Mononuclear cell (primary cell): ENCODE data around the gene HNRNPM. TPM values are rescaled to one million over a fixed set of nuclear protein-coding genes. Genes with fewer than 3 reads are reported as not detected.

Source experiments
- H3K27me3 ChIP-seq: 2 replicates; pipeline ENCODE4 v1.6.0; 2011; ENCODE audit warnings: low read length, control low read depth; ENCODE audit not compliant: insufficient read depth
- H3K4me1 ChIP-seq: 2 replicates; pipeline ENCODE4 v1.5.1; 2011; ENCODE audit warnings: mild to moderate bottlenecking, low read length, control low read depth; ENCODE audit not compliant: insufficient read depth
- H3K4me3 ChIP-seq: 2 replicates; pipeline ENCODE4 v1.5.1; 2011; ENCODE audit warnings: mild to moderate bottlenecking, low read length, moderate library complexity
- H3K9me3 ChIP-seq: 2 replicates; pipeline ENCODE4 v1.5.1; 2011; ENCODE audit warnings: low read depth, mild to moderate bottlenecking, control low read depth, low read length
- total RNA-seq: library from RNA; depleted of rRNA; stranded (reverse); fragments of >200 nt; gene quantifications from one replicate; pipeline ENCODE4 v1.2.3, GENCODE V29; 2012

HNRNPM gene
- total RNA-seq, 1 donor: 104 TPM

DNA sequence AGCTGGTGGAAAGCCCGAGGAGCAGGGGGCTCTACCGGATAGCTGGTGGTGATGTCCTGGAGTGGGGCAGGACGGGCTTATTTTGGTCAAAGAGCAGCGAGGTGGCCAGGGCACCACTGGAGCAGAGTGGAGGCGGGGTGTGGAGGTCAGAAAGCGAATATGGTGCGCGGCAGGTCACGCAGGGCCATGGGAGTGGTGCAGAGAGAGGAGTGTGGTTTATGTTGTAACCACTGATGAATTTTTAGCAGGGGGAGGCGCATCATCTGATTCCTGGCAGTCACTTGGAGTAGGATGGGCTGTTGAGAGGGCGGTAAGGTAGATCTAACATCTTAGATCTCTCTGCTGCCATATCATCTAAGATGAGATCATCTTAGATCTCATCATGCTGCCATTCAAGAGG is 70.5 kb downstream of the HNRNPM start:
- H3K4me3 ChIP-seq: no peak overlapping the region

DNA sequence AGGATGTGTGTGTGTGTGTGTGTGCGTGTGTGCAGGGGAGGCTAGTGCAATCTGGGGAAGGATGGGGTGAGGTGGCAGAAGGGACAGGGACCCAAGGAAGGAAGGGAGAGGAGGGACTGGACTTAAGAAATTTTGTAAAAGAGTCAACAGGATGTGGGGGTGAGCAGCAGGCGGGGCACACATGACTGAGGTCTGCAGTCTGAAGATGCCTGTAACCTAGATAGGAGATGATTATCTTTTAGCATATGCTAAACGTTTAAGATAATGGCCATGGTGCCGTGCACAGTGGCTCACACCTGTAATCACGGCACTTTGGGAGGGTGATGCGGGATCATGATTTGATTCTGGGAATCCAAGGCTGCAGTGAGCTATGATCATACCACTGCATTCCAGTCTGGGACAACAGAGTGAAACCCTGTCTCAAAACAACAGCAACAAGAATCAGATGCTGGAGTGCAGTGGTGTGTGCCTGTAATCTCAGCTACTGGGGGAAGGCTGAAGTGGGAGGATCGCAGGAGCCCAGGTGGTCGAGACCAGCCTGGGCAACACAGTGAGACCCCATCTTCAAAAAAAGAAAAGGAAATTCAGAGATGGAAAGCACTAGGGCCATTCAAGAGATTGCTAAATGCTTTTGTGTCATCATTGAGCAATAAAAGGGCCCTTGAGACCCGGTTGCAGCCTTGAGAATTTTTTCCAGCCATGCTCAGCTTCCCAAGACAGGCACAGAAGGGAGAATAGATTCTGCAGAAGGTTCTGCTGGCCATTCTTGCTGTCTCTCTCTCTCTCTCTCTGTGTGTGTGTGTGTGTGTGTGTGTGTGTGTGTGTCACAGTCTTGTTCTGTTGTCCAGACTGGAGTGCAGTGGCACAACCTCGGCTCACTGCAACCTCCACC is 73.0 kb downstream of the HNRNPM start:
- peaks cover 81% of the 10 kb centered on the region for H3K4me1 ChIP-seq

More for the DNA sequence above, 70.5 kb downstream of the HNRNPM start:
- peaks cover 80% of the 10 kb centered on the region for H3K4me1 ChIP-seq
- H3K9me3 ChIP-seq: no peaks in the 10 kb centered on the region
- no peaks in the 10 kb centered on the region for H3K27me3 ChIP-seq

DNA sequence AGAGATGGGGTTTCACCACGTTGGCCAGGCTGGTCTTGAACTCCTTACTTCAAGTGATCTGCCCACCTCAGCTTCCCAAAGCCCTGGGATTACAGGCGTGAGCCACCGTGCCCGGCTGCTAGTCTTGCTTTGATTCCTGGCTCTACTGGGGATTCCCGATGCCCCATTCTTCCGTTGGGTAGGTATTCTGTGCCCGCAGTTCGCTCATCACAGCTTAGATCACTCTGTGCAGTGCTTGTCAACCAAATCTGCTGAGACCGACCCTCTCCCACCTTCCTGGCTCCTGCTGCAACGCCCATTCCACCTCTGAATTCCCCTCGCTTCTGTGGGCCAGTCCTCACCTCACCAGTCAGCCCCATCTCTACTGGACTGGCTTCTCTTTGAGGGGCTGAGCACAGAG is 73.8 kb downstream of the HNRNPM start:
- Histone ChIP-seq H3K9me3 (no peaks in the 10 kb centered on the region), H3K27me3 (no peaks in the 10 kb centered on the region), H3K4me1 (peaks cover 73% of the 10 kb centered on the region), H3K4me3 (no peak overlapping the region)

More for the DNA sequence above, 73.0 kb downstream of the HNRNPM start:
- H3K27me3 ChIP-seq: no peaks in the 10 kb centered on the region
- no peak overlapping the region for H3K4me3 ChIP-seq
- H3K9me3 ChIP-seq: no peaks in the 10 kb centered on the region

DNA sequence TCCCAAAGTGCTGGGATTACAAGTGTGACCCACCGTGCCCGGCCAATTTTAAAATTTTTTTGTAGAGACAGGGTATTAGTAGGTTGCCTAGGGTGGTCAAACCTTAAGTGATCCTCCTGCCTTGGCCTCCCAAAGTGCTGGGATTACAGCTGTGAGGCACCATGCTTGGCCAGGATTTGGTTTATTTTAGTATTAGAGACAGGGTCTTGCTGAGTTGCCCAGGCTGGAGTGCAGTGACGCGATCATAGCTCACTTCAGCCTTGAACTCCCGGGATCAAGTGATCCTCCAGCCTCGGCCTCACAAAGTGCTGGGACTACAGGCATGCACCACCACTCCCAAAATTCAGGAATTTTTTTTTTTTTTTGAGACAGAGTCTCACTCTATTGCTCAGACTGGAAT is 74.6 kb downstream of the HNRNPM start:
- Histone ChIP-seq H3K4me3 (no peak overlapping the region), H3K9me3 (no peaks in the 10 kb centered on the region), H3K4me1 (peaks cover 68% of the 10 kb centered on the region), H3K27me3 (no peaks in the 10 kb centered on the region)

DNA sequence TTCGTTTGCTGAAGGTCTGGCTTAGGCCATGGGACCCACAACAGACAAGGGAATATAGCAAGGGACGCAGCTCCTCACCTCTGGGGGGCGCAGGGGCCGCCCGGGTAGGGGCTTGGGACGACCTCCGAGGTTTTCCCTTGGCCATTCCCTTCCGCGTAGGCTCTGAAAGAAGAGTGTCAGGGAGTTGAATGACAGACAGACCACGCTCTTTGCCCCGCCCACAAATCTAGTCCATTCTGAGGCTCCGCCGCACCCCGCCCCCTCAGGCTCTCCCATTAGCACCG is 80.6 kb downstream of the HNRNPM start:
- Histone ChIP-seq H3K4me1 (peaks cover 10% of the 10 kb centered on the region), H3K4me3 (no peak overlapping the region), H3K27me3 (no peaks in the 10 kb centered on the region), H3K9me3 (no peaks in the 10 kb centered on the region)

DNA sequence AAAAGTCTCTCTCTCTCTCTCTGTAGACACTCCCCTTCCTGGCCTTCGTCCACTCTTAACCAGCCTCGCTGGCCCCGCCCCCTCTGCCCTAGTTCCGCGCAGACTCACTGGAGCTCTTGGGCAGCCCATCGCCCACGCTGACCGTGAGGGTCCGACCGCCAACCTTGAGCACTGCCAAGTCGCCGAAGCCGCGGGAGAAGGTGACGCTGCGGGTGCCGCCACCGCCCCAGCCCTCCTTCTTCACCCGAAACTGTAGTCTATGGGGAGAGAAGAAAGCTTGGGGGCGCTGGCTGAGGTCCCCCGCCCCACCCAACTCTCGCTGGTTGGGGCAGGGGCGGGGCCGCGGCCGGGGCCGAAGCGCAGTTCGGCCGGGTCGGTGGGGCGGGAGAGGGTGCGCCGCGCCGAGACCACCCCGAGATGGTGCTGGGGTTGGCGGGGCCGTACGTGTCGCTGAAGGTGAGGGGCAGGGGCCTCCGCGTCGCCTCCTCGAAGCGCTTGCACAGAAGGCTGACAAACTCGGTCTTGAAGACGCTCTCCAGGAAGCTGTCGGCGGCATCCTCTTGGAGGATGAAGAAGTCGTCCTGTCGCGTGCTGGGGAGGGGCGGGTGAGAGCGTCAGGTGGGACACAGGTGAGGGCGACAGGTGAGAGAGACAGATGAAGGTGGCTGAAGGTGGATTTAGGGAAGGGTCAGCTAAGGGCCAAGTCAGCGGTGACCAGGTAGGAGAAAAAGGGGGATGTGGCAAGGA is 81.7 kb downstream of the HNRNPM start:
- no peaks in the 10 kb centered on the region for H3K9me3 ChIP-seq
- H3K27me3 ChIP-seq: no peaks in the 10 kb centered on the region
- H3K4me3 ChIP-seq: no peak overlapping the region
- peaks cover under 1% of the 10 kb centered on the region for H3K4me1 ChIP-seq

DNA sequence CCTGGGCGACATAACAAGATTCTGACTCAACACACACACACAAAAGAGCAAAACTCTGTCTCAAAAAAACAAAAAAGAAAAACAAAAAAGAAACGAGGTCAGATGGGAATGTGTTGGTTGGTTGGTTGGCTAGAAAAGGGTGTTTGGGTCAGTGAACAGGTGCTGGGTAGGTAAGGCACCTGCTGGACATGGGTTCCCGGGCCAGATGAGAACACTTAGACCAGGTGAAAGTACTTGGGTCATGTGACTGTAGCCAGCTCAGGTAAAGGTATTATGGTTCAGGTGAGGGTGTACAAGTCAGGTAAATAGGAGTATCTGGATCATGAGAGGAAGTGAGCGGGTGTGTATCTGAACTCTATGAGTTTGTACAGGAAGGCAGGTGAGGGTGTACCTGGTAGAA is 83.7 kb downstream of the HNRNPM start:
- H3K27me3 ChIP-seq: no peaks in the 10 kb centered on the region
- H3K4me3 ChIP-seq: no peak overlapping the region
- no peaks in the 10 kb centered on the region for H3K9me3 ChIP-seq
- no peaks in the 10 kb centered on the region for H3K4me1 ChIP-seq

DNA sequence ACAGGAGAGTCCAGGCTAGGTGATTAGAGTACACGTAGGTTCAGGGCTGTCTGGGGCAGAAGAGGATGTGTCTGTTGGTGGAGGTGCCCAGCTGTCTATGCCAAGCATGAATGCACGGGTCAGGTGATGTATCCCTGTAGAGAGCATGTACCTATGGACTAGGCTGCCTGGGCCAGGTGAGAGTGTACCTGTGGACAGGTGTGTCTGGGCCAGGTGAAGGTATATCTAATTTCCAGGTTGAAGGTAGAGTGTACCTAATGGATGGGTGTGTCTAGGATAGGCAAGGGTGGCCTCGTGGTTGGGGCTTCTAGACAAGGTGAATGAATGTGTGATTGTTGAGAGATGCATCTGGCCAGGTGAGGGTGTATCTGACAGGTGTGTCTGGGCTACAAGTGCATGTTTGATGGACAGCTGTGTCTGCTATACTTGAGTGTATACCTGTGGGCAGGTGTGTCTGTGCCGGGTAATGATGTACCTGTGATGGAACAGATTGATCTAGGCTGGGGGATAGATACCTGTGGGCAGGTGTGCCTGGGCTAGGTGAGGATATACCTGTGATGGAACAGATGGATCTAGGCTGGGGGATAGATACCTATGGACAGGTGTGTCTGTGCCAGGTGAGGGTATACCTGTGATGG is 84.7 kb downstream of the HNRNPM start:
- H3K4me1 ChIP-seq: no peaks in the 10 kb centered on the region
- H3K27me3 ChIP-seq: no peaks in the 10 kb centered on the region
- no peak overlapping the region for H3K4me3 ChIP-seq
- no peaks in the 10 kb centered on the region for H3K9me3 ChIP-seq

DNA sequence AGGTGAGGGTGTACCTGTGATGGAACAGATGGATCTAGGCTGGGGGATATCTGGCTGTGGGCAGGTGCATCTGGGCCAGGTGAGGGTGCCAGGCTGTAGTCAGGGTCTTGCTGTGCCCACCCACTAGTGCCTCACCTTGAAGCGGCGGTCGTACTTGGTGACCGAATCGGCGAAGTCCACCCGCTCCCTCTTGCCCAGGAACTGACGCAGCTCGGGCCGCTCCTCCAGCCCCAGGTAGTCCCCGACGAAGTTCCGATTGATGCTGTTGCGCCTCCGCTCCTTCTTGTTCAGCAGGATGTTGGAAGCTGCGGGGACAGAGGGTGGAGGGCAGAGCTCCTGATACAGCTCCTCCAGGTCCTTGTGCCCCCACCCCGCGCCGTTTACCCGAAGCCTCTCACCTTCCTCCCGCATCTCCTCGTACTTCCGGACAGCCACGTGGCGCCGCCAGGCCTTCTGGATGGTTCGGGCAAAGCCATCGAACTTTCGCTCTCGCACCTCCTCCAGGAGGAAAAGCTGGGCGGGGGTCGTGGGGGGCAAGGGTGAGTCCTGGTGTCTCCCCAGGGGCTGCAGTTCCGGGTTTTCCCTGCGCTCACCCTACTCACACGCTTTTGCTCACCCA is 85.4 kb downstream of the HNRNPM start:
- Histone ChIP-seq H3K4me1 (no peaks in the 10 kb centered on the region), H3K9me3 (no peaks in the 10 kb centered on the region), H3K27me3 (no peaks in the 10 kb centered on the region), H3K4me3 (no peak overlapping the region)

DNA sequence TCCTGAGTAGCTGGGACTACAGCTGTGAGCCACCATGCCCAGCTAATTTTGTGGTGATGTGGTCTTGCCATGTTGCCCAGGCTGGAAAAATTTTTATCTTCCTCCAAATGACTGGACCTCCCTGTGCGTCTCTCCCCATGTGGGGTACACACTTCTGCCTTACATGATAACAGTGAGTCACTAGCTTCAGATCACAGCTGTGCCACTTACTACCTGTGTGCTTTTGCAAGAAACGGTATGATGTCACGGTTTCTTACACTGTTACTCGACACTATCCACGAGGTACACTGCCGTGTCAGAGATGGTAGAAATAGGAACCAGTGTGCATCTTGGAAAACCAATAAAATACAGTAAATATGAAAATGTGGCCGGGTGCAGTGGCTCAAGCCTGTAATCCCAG is 86.7 kb downstream of the HNRNPM start:
- Histone ChIP-seq H3K27me3 (no peaks in the 10 kb centered on the region), H3K4me1 (no peaks in the 10 kb centered on the region), H3K4me3 (no peak overlapping the region), H3K9me3 (no peaks in the 10 kb centered on the region)

DNA sequence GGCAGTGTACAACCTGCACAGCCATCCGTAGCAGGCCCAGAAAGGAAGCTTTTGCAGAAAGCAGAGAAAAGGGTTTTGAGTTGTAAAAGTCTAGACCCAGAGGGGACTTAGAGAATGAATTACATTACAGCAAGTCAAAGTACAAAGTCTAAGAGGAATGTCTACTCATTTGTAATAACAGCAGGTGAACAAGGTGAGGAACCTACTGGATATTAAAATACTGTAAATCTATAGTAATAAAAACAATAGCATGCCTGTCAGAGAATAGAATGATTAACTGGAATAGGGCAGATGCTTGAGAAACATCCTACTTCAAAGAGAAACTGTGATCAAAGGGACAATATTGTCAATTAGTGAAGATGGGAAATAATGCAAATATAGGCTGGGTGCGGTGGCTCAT is 87.5 kb downstream of the HNRNPM start:
- Histone ChIP-seq H3K4me3 (no peak overlapping the region), H3K27me3 (no peaks in the 10 kb centered on the region), H3K9me3 (no peaks in the 10 kb centered on the region), H3K4me1 (no peaks in the 10 kb centered on the region)

DNA sequence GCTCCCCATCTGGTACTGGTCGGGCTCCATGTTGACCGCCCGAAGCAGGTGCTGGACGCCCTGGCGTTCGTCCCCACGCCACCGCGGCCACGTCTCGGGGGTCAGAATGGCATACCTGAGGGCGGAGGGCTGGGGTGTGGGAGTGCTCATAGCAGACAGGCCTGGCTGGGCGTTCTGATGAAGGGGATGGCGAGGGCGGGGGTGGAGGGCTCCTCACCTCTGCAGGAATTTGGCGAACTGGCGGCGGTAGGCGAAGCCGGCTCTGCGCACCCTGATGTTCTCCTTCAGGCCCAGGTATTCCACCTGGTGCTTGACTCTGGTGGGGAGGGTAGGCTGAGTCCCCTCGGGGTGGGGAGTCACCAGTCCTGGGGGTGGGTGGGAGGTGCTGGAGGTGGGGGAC is 91.5 kb downstream of the HNRNPM start:
- no peaks in the 10 kb centered on the region for H3K27me3 ChIP-seq
- no peaks in the 10 kb centered on the region for H3K9me3 ChIP-seq
- H3K4me1 ChIP-seq: peaks cover 8% of the 10 kb centered on the region
- no peak overlapping the region for H3K4me3 ChIP-seq

DNA sequence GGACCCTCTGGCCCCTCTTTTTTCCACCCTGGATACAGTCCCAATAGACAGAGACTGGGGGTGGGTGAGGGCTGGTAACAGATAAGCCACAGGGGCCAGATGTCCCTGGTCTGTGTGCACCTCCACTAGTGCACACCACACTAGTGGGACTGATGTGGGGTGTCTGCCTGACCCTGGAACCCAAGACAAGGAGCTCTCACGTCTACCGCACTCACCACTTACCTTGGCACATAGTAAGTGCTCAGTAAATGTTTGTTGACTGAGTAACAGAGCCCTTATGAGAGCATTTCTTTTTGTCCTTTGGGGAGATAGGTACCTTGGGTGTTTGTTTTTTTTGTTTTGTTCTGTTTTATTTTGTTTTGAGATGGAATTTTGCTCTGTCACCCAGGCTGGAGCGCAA is 92.3 kb downstream of the HNRNPM start:
- Histone ChIP-seq H3K4me1 (peaks cover 14% of the 10 kb centered on the region), H3K9me3 (no peaks in the 10 kb centered on the region), H3K4me3 (no peak overlapping the region), H3K27me3 (no peaks in the 10 kb centered on the region)
